ENCODE results near the gene MRPS23.

Gene MRPS23

DNA sequence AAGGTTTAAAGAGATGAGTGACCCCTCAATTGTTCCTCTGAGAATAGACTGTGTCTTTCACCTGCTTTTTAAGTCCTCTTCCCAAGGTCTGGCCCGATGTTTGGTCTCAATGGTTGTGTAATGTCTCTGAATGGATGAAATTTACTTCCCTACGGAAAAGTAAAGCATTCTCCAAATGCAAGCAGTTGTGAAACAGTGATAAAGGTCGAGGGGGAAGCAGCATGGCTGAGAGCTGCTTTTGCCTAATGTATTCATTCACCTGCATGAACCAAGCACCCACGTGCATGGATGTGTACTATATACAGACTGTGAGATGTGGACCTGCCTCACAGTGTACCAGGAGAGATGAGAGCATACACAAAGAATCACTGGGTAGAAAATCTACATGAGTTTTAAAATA, 11.4 kb downstream of the MRPS23 start:
- DNase-seq (ENCODE audit: low spot score) = peak; percentile 57

DNA sequence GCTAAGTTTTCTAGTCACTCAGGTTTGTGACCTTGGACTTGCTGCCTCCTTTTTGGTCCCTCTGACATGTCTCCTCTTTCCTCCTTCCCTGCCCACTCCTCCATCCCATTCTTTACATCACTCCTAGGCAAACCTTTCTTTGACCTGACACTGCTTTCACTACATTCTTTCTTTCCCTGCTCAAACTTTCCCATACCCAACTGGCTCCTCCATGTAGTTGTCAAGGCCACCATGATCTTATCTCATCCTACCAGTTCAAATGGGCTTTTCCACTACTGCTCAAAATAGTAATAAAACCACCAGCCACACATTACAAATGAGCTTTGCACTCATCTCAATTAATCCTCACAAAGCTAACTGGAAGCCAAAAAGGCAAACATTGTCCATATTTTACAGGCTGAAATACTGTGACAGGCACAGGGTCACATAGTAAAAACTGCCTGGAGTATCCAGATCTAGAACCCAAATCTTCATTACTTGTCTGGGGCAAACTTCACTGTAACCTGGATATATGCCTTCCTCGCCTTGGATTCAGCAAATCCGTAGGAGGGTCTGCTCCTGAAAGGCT, 14.4 kb downstream of the MRPS23 start:
- no peak for DNase-seq (ENCODE audit: low spot score)

DNA sequence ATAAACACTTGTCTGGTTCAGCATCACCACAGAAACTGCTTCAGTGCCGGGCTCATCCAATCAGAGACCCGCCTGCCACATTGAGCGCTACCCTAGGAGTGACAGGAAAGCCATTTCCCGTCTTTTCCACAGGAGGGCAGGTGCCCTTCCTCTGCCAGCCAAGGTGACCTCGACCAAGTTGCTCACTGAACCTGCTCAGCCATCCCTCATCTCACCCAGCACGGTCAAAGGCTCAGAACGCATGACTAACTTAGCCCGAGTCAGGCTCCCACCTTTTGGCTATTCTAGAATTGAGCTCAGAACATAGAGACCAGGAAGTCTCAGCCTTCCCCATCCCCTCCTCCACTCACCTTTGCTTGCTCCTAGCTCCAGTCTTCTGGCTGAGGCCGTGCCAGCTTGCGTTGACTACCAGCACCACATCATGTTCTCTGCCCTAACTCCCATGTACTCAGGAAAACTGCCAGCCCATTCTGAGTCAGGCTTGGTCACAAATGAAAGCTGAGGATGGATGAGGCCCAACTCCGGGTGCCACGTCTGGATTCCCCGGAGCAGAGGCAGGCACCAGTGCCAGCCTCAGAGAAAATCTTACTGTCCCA, 15.6 kb downstream of the MRPS23 start:
- DNase-seq (ENCODE audit: low spot score) = no peak

DNA sequence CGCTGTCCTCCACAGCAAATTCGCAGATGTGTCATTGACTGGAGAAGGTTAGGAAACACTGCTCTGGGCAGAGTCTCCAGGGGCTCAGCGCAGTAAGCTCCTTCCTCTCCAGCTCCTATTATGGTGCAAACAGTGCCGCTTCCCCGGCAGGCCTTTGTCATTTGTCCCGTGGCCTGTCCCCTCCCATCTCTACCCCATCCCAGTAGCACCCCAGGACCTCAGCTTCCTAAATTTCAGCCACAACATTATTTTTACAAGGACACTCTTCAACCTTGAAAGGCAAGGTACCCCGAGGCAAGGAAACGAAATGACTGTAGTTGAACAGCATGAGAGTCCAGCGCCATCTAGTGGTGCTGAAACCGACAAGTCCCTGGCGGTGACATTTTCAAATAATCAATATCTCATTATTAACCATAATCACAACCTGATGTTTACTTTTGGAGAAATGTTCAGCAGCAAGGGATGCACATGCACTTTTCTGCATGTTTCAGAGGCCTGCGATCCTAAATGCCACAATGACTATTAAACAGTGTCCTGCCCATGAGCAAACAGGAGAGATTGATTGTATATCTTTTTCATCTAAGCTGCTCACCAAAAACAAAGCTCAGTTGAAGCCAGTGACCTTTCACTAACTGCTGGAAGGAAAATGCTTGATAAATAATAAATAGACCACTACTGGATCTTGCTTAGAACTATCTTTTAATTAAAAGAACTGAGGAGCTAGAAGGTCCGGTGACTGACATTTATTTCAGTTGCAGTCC, 16.5 kb downstream of the MRPS23 start:
- DNase-seq (ENCODE audit: low spot score) = peak; percentile 64

DNA sequence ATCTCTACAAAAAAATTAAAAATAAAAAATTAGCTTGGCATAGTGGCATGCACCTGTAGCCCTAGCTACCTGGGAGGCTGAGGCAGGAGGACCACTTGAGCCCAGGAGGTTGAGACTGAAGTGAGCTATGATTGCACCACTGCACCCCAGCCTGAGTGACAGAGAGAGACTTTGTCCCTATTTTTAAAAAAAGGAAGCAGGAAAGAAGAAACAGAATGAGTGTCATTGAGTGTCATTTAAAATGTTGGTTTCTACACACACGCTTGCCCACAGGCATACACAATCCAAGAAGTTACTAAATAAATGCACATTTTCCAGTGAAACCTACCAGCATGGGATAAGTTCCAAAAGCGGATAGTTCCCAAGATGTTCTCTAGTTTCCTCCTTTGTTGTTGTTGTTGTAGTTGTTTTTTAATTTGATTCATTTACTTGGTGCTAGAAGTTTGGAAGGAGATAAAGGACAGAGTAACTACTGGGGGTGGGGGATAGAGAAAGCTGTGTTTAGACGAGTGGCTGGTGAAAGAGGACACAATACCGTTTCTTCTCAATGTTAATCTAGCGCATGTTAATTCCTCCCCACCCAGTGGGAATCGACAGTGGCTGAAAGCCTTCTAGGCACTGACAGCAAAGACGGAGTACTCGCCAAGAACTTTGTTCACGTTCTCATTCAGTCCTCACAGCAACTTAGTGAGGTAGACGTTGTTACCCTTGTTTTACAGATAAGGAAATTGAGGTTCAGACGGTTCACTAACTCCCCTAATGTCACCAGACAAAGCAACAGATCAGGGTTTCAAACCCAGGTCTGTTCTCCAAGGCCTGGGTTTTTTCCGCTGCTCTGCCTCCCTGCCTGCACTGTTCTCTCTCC, 17.3 kb downstream of the MRPS23 start:
- DNase-seq (ENCODE audit: low spot score) = no peak

DNA sequence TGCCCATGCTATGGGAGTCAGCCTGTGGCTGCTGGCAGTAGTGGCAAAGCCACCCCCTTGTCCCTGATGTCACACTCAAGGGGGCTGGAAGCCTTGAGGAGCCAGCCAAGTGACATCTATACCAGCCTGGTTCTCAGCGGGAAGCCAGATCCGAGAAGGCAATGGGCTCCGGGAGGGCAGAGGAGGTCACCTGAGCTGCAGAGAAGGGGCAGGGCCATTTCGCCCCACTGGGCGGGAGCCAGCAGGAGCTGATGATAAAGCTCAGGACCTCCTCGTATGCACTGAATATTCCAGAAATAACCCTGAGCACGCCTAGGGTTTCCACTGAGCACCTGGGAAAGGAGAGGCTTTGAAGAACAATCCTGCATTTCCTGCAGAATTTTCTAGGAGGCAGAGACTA, 19.0 kb downstream of the MRPS23 start:
- no peak for DNase-seq (ENCODE audit: low spot score)

DNA sequence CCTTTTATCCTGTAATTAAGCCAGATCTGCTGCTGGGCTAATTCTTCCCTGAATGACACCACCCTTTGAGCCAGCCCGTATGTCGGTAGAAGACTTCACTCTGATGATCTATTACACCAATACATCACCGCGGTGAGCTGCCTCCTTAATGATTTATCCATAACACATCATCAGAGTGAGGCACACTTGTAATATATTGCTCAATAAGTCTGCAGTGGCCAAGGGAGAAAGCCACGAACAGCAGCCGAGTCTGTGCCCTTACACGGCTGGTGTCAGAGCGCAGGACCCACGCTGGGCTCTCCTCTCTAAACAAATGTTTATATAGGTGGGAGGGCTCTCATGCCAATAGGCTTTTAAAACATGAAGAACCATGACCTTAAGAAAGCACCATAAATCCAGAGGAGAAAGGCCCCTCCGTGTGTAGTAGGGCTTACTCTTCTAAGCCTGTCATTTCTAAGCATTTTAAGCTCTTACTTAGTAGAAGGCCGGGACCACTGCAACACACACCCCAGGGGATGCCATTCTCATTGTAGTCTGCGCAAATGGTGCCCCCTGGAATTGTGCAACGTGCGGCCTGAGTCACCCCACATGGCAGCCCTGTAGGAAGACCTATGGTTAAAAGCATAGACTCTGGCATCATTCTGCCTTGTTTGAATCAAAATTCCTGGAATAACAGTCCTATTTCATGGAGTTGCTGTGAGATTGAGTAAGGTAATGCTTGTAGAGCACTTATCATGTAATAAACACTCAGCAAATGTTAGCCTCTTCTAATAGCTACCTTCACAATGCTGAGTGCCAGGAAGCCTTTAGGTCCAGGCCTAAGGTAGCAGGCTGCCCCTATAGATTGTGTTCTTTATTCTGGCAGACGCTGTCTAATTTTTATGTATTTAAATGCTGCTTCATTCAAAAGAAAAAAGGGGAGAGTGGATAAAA, 26.1 kb downstream of the MRPS23 start:
- no peak for DNase-seq (ENCODE audit: low spot score)

DNA sequence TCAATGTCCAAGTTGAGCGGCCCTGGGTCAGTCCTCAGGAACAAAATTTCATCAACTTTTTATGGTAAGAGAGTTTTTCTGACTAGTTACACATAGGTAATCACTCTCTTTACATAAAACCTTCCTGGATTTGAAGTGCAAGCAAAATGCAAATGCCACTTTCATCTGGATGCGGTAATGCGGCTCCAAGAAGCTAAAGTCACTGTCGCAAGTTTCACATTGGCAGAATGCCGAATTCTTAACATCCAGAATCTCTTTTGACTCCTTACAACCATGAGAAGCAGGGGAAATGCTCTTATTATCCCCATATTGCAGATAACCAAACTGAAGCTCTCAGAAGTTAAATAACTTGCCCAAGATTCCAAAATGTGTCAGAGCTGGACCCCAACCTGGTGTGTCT, 30.0 kb downstream of the MRPS23 start:
- no peak for DNase-seq (ENCODE audit: low spot score)

DNA sequence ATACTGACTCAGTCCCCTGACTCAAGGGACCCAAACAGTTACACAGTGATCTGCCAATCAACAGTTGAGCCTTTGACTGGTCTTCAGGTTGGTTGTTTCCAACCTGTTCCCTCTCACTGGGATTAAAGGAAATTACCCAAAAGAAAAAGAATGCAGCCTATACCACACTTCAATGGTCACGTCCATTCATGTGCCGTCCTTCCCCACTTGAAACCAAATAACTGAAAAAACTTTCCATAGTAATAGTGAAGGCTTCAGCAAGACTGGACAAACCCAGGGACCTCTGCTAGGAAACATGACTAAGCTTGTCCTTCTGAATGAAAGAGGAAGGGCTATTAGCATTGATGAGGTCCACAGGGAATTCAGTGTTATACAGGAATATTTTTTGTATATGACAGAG, 30.6 kb downstream of the MRPS23 start:
- no peak for DNase-seq (ENCODE audit: low spot score)

DNA sequence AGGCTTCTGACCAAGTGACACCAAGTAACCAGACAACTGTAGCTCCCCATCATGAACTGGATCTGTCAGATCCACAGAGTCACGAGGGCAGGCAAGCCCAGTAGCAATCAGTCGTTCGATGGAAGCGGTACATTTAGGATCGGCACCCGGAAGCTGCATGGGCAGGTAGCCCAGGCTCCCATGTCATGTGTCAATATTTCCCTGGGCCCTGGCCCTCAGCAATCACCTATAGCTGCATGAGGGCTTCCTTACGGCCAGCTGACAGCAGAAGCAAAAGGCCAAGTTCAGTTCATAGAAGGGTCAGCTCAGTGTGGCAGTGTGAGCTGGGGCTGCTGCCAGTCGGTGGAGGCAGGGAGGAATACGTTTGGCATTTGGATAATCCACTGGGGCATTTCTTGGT, 31.8 kb downstream of the MRPS23 start:
- no peak for DNase-seq (ENCODE audit: low spot score)

DNA sequence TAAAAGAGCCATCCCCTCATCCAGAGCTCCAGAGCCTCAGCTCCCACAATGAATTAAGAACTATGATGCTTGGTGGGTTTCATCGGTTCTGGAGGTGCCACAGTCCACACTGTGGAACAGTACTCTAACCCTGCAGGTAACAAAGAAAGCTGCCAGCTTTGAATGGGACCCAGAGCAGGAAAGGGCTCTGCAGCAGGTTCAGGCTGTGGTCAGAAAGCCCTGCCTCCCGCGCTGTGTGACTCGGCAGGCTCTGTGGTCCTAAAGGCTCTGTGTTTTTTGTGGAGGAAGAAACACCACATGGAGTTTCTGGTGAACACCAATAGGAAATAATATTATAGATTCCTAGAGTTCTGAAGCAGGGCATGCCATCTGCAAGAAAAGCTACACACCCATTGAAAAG, 32.5 kb downstream of the MRPS23 start:
- no peak for DNase-seq (ENCODE audit: low spot score)

DNA sequence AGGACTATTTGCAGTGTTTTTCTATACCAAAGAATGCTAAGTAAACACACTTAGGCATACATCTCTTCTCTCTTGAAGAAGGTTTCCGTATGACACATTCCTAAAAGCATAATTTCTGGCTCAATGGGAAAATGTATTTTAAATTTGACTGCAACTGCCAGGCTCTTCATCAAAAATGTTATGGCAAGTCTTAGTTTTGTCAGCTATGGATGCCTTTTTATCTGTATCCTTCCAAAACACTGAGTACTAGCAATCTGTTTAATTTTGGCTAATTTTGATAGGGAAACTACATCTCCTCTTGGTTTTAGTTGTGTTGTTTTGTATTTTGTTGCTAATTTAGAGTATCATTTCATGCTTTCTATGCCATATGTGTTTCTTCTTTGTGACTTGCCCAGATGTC, 35.4 kb downstream of the MRPS23 start:
- DNase-seq (ENCODE audit: low spot score) = no peak

DNA sequence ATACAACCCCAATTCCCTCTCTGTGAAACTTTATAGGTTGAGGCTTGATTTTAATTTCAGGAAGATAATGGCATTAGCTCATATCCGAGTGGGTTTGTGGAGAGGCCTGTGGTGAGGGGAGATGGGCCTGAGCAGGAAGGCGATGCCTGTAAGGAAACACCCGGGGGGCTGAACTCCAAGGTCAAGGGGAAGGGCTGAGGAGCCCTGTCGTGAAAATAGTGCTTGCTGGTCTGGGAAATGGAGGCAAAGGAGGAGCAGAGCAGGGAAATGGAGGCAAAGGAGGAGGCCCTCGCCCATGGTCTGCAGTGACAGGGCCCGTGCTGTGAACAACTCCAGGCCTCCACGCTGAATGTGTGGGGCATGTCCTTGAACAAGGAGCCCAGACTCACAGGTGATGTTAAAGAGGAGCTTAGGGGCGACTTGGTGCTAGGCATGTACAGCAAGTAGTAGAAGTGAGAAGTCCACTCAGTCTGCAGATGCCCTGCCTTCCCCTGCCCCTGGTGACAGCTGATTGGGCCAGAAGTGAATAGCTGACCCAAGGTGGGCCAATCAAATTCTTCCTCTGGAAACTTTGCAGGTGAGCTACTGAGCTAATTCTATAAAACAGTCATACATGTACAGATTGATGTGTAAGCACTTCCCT, 38.1 kb downstream of the MRPS23 start:
- DNase-seq (ENCODE audit: low spot score) = no peak

DNA sequence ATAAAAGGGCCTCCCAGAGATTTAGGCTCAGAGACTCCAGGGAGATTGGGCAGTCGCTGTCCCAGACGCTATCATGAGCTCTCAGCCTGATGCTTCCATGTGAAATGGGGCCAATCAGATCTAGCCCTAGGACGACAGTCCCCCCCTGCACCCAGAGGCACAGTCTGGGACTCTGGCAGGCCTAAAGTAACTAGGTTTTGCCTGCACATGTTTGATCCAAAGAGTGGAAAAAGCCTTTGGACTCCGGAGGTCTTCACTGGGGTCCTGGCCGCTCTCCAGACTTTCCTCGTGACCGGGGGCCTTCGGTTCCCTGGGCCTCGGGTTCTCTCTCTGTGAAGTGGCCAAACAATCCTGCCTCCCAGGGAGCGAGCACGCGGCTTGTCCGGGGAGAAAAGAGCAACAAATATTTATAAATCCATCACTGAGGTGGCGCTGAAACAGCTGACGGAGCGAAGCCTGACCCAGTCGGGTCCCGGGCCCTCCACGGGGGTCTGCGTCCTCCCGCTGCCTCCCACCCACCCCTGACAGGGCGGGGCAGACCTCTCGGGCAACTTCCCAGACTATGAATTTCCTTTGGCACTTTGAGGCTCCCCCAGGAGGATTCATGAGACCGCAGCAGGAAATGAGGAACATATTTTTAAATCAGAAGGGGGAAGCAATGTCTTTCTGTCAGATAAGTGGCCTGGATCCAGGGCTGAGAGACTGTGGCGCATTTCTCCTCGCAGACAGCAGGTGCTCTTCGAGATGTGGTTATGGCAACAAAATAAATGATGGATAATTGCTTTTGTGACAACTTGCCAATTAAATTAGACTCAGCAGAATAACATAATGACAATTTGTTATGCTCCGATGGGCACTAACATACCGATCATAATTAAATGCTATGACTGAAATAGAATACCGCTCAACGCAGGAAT, 38.9 kb downstream of the MRPS23 start:
- no peak for DNase-seq (ENCODE audit: low spot score)

DNA sequence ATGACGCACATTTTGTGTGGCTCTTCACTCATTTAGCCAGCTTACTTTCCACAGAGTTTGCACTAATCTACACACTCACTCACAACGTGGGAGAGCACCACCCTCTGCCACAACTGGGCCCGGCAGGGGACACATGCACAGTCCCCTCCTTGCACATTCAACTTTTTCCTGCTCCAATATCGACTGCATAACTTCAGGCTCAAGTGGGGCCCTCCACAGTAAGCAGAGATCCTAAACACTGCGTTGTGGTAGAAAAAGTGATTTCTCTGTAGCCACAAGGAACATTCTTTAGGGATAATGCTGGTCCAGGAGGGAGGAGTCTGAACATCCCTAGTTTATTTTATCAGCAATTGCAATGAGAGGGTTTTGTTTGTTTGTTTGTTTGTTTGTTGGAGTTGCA, 40.0 kb downstream of the MRPS23 start:
- no peak for DNase-seq (ENCODE audit: low spot score)

DNA sequence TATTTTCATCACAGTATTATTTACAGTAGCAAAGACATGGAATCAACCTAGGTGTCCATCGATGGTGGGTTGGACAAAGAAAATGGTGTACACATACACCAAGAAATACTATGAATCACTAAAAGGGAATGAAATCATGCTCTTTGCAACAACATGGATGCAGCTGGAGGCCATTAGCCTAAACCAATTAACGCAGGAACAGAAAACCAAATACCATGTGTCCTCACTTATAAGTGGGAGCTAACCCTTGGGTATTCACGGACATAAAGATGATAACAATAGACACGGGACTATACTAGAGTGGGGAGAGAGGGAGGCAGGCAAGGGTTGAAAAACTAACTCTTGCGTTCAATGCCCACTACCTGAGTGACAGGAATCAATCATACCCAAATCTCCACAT, 41.0 kb downstream of the MRPS23 start:
- DNase-seq (ENCODE audit: low spot score) = no peak

DNA sequence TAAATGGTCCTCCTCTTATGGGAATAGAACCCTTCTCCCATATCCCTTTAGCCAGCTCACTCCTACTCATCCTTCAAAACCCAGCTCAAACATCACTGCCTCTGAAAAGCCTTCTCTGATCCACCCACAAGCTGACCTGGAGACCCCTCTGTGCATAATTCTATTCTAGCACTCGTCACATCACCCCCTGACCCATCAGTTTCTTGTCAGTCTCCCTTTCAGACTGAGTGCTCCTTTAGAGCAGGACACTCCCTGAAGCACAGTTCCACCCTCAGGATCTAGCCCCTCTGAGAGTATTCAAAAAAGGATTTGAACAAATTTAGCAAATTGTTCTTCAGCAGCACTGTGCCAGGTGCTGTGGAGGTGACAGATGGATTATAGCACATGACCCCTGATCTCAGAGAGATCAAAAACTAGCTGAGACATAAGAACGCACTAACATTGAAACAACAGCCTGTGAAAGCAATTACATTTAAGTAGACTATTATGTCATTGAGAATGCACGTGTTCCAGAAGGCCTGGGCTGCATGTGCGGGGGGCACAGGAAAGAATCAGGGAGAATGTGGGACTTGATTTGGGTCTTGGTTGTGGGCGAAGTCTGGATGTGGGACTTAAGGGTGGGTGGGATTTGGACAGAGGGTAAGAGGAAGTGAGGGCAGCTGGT, 43.5 kb downstream of the MRPS23 start:
- no peak for DNase-seq (ENCODE audit: low spot score)

DNA sequence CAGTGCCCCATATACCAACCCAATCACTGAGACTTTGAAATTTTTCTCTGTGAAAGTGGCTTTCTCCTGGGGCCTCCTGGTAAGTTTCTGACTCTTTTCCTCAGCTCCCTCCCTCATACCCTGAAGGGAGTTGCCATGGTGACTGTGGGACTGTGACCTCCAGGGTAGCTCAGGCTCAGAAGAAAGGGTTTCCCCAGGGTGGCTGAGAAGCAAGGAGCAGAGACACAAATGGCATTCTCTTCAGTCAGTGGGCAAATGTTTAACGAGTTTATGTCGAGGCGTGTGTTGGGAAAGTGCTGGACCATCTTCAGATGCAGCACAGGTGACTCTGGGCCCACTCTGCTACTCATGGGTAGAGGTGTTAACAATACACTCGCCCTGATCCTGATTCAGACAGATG, 46.8 kb downstream of the MRPS23 start:
- DNase-seq (ENCODE audit: low spot score) = no peak

DNA sequence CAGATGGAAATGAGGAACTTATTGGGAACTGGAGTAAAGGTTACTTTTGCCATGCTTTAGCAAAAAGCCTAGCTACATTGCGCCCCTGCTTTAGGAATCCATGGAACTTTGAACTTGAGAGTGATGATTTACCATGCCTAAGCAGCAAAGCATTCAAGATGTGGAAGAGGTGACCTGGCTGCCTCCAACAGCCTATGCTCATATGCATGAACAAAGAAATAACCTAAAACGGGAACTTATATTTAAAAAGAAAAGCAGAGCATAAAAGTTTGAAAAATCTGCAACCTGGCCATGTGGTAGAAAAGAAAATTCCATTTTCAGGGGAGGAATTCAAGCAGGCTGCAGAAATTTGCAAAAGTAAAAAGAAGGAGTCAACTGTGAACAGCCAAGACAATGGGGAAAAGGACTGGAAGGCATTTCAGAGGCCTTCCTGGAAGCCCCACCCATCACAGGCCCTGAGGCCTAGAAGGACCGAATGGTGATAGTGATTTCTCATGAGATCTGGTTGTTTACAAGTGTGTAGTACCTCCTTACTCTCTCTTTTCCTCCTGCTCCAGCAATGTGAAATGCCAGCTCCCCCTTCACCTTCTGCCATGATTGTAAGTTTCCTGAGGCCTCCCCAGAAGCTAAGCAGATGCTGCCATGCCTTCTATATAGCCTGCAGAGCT, 48.7 kb downstream of the MRPS23 start:
- no peak for DNase-seq (ENCODE audit: low spot score)
